Thyroid gland (tissue), 4 donors: ENCODE results near the gene SLC22A3.
"Not testable (repeated sequence)": the region's sequence is repeated elsewhere in the genome, so short reads cannot be mapped to it uniquely, and the experiment has no call there.

Experiments used
- CTCF ChIP-seq, 6 experiments: fragments of 200-600 bp in 3 of 6; fragments of 450-650 bp in 3 of 6; sonication (generic) in 3 of 6; IDR thresholded peaks; one replicate each; pipeline ENCODE4 v1.5.1; 2016 to 2019; ENCODE audit warnings: antibody characterized with exemption in 6 of 6, mild to moderate bottlenecking in 2 of 6, inconsistent platforms in 1 of 6, moderate library complexity in 1 of 6
- POLR2A ChIP-seq, 2 donors: fragments of 450-650 bp; IDR thresholded peaks; one replicate each; pipeline ENCODE4 v1.6.1; 2017; ENCODE audit warnings: antibody characterized with exemption in 2 of 2, mild to moderate bottlenecking in 2 of 2, moderate library complexity in 1 of 2

GRCh38 chr6:160373601-160374000, 25.4 kb downstream of the SLC22A3 start:
- not testable (repeated sequence) for TF ChIP-seq CTCF, POLR2A (IDR thresholded peaks at IDR 0.05)
